IMR-90 (cell line): ENCODE measurements around the gene ABCA9. TPM values are rescaled to one million over a fixed set of nuclear protein-coding genes. Genes with fewer than 3 reads are reported as not detected.

ENCODE experiments used
- ATAC-seq: fragments of 200-7000 bp; cut with Tn5 transposase; 2 replicates; pipeline ENCODE4 v1.9.1; 2020; ENCODE audit warnings: low read depth, mild to moderate bottlenecking, moderate library complexity
- BruUV-seq: library from RNA; stranded (reverse); fragments of 400-500 nt; replicated peaks from 2 replicates; lab custom pipeline; 2021; lab: Mats Ljungman, UMichigan
- CTCF ChIA-PET: fragments of 300-600 bp; formaldehyde crosslinking; extraction: SDS; loops from one replicate; lab custom pipeline; 2021; ENCODE audit warnings: antibody characterized with exemption; lab: Yijun Ruan, JAX
- POLR2A ChIA-PET: fragments of 300-600 bp; sonication (Branson Sonifier 250); formaldehyde crosslinking; loops from one replicate; lab custom pipeline; 2022; ENCODE audit warnings: antibody characterized with exemption; ENCODE audit not compliant: unreplicated experiment; lab: Charles Lee
- DNase-seq: peaks from one replicate; pipeline ENCODE4 v3.0.0; 2013
- H2AFZ ChIP-seq: replicated peaks from 2 replicates; pipeline ENCODE3; 2013; ENCODE audit warnings: low read length, mild to moderate bottlenecking; ENCODE audit not compliant: poor library complexity
- H2AK5ac ChIP-seq: 2 replicates; pipeline ENCODE4 v1.6.1; 2013; ENCODE audit warnings: low read depth, low read length, inconsistent platforms
- H2AK9ac ChIP-seq: replicated peaks from 2 replicates; pipeline ENCODE3; 2013; ENCODE audit warnings: mild to moderate bottlenecking, low read depth, low read length, moderate library complexity; ENCODE audit not compliant: poor library complexity
- H2BK120ac ChIP-seq: 2 replicates; pipeline ENCODE4 v1.6.1; 2013; ENCODE audit warnings: low read depth, low read length, inconsistent platforms
- H2BK15ac ChIP-seq: 3 replicates; pipeline ENCODE4 v1.6.1; 2013; ENCODE audit warnings: low read depth, low read length, inconsistent platforms
- H2BK20ac ChIP-seq: 2 replicates; pipeline ENCODE4 v1.6.1; 2013; ENCODE audit warnings: low read depth, mild to moderate bottlenecking, inconsistent platforms, low read length, moderate library complexity
- H2BK5ac ChIP-seq: 2 replicates; pipeline ENCODE4 v1.6.1; 2013; ENCODE audit warnings: mild to moderate bottlenecking, low read depth, low read length, inconsistent platforms; ENCODE audit not compliant: poor library complexity, severe bottlenecking
- H3K14ac ChIP-seq: replicated peaks from 2 replicates; pipeline ENCODE4 v1.6.1; 2013; ENCODE audit warnings: low read depth, low read length, inconsistent platforms
- H3K18ac ChIP-seq: 2 replicates; pipeline ENCODE4 v1.6.1; 2013; ENCODE audit warnings: low read depth, low read length, control low read depth
- H3K23ac ChIP-seq: 2 replicates; pipeline ENCODE4 v1.6.1; 2013; ENCODE audit warnings: low read depth, low read length, inconsistent platforms
- H3K27ac ChIP-seq: 2 replicates; pipeline ENCODE4 v1.5.1; 2013; ENCODE audit warnings: mild to moderate bottlenecking, control low read depth, low read length; ENCODE audit not compliant: insufficient read depth
- H3K27me3 ChIP-seq: 2 replicates; pipeline ENCODE4 v1.6.1; 2013; ENCODE audit warnings: low read length; ENCODE audit not compliant: control insufficient read depth, insufficient read depth
- H3K36me3 ChIP-seq: 2 replicates; pipeline ENCODE4 v1.6.1; 2013; ENCODE audit warnings: low read length, mixed read lengths; ENCODE audit not compliant: control insufficient read depth, insufficient read depth
- H3K4ac ChIP-seq: 2 replicates; pipeline ENCODE4 v1.6.1; 2013; ENCODE audit warnings: low read depth, low read length, inconsistent platforms
- H3K4me1 ChIP-seq: 2 replicates; pipeline ENCODE4 v1.6.1; 2013; ENCODE audit warnings: low read length, mixed read lengths; ENCODE audit not compliant: control insufficient read depth, insufficient read depth
- H3K4me2 ChIP-seq: 2 replicates; pipeline ENCODE4 v1.6.1; 2013; ENCODE audit warnings: low read depth, mild to moderate bottlenecking, control low read depth, low read length, moderate library complexity
- H3K4me3 ChIP-seq: 2 replicates; pipeline ENCODE4 v1.5.1; 2013; ENCODE audit warnings: low read depth, mild to moderate bottlenecking, control low read depth, low read length, moderate library complexity; ENCODE audit not compliant: insufficient read depth
- H3K56ac ChIP-seq: 2 replicates; pipeline ENCODE4 v1.6.1; 2013; ENCODE audit warnings: low read length, inconsistent platforms; ENCODE audit not compliant: insufficient read depth; ENCODE audit errors: extremely low read depth
- H3K79me1 ChIP-seq, 2 experiments: 2 replicates each; pipeline ENCODE4 v1.6.1; 2013; ENCODE audit warnings: low read length in 2 of 2, inconsistent platforms in 1 of 2, low read depth in 1 of 2
- H3K9ac ChIP-seq: 2 replicates; pipeline ENCODE4 v1.6.1; 2013; ENCODE audit warnings: low read depth, low read length, control low read depth
- H3K9me1 ChIP-seq: 2 replicates; pipeline ENCODE4 v1.6.1; 2013; ENCODE audit warnings: low read length, inconsistent platforms; ENCODE audit not compliant: insufficient read depth
- H3K9me3 ChIP-seq: 2 replicates; pipeline ENCODE4 v1.6.1; 2013; ENCODE audit warnings: low read length; ENCODE audit not compliant: control insufficient read depth, insufficient read depth
- H4K20me1 ChIP-seq: 2 replicates; pipeline ENCODE4 v1.6.1; 2013; ENCODE audit warnings: low read length, inconsistent platforms; ENCODE audit not compliant: insufficient read depth
- H4K5ac ChIP-seq: 2 replicates; pipeline ENCODE4 v1.6.1; 2013; ENCODE audit warnings: mild to moderate bottlenecking, low read depth, low read length, control low read depth
- H4K8ac ChIP-seq, 2 experiments: 2 replicates each; pipeline ENCODE4 v1.6.1; 2013; ENCODE audit warnings: low read depth in 2 of 2, low read length in 2 of 2, control low read depth in 1 of 2, inconsistent platforms in 1 of 2
- H4K91ac ChIP-seq: 2 replicates; pipeline ENCODE4 v1.6.1; 2013; ENCODE audit warnings: low read depth, low read length, inconsistent platforms; ENCODE audit not compliant: insufficient read depth
- BHLHE40 ChIP-seq: fragments of 150-350 bp; IDR thresholded peaks from 2 replicates; pipeline ENCODE4 v1.6.1; 2016; ENCODE audit warnings: mild to moderate bottlenecking, low read depth, low read length
- CEBPB ChIP-seq: IDR thresholded peaks from 2 replicates; pipeline ENCODE4 v1.6.1; 2012; ENCODE audit warnings: low read depth, low read length, improper control_type of control experiment
- CHD1 ChIP-seq: IDR thresholded peaks from 2 replicates; pipeline ENCODE4 v1.6.1; 2012; ENCODE audit warnings: low read depth, low read length, improper control_type of control experiment
- CTCF ChIP-seq: conservative IDR thresholded peaks from 2 replicates; pipeline ENCODE4 v1.5.1; 2012; ENCODE audit warnings: mild to moderate bottlenecking, low read depth, low read length, improper control_type of control experiment
- ELK1 ChIP-seq: fragments of 150-350 bp; IDR thresholded peaks from 2 replicates; pipeline ENCODE4 v1.6.1; 2016; ENCODE audit warnings: low read depth, mild to moderate bottlenecking, low read length, moderate library complexity, borderline replicate concordance
- FOS ChIP-seq: fragments of 150-350 bp; IDR thresholded peaks from 2 replicates; pipeline ENCODE4 v1.6.1; 2016; ENCODE audit warnings: low read depth, low read length
- MAFK ChIP-seq: IDR thresholded peaks from 2 replicates; pipeline ENCODE4 v1.6.1; 2012; ENCODE audit warnings: low read depth, low read length, improper control_type of control experiment
- MAZ ChIP-seq: IDR thresholded peaks from 2 replicates; pipeline ENCODE4 v1.6.1; 2012; ENCODE audit warnings: low read depth, mild to moderate bottlenecking, low read length, improper control_type of control experiment, moderate library complexity, borderline replicate concordance
- MXI1 ChIP-seq: IDR thresholded peaks from 2 replicates; pipeline ENCODE4 v1.6.1; 2012; ENCODE audit warnings: low read depth, mild to moderate bottlenecking, low read length, moderate library complexity, borderline replicate concordance
- NFE2L2 ChIP-seq: fragments of 150-350 bp; IDR thresholded peaks from 2 replicates; pipeline ENCODE4 v1.6.1; 2016; ENCODE audit warnings: low read depth, mild to moderate bottlenecking, low read length
- POLR2A ChIP-seq: IDR thresholded peaks from 2 replicates; pipeline ENCODE4 v1.6.1; 2012; ENCODE audit warnings: mild to moderate bottlenecking, low read depth, low read length
- RAD21 ChIP-seq: IDR thresholded peaks from 2 replicates; pipeline ENCODE4 v1.6.1; 2012; ENCODE audit warnings: low read length, improper control_type of control experiment
- RCOR1 ChIP-seq: IDR thresholded peaks from 2 replicates; pipeline ENCODE4 v1.6.1; 2012; ENCODE audit warnings: mild to moderate bottlenecking, low read length, improper control_type of control experiment; ENCODE audit not compliant: insufficient replicate concordance
- RFX5 ChIP-seq: IDR thresholded peaks from 2 replicates; pipeline ENCODE4 v1.8.0; 2012; ENCODE audit warnings: low read depth, mild to moderate bottlenecking, low read length, moderate library complexity
- SMC3 ChIP-seq: fragments of 150-350 bp; IDR thresholded peaks from 2 replicates; pipeline ENCODE4 v1.6.1; 2016; ENCODE audit warnings: low read depth, mild to moderate bottlenecking, antibody characterized with exemption, low read length, moderate library complexity
- USF2 ChIP-seq: fragments of 150-350 bp; IDR thresholded peaks from 2 replicates; pipeline ENCODE4 v1.6.1; 2017; ENCODE audit warnings: mild to moderate bottlenecking, antibody characterized with exemption, low read length, low read depth
- WGBS, 2 experiments: methylation state at CpG; one replicate each; pipeline versions ENCODE4 v1.1.5 to v1.1.7; 2013; ENCODE audit warnings: missing lambda C conversion rate in 2 of 2; ENCODE audit not compliant: insufficient read length in 1 of 2; ENCODE audit errors: extremely low coverage in 2 of 2; 5-methylcytosine and 5-hydroxymethylcytosine counted together
- dilution Hi-C: fragments of 300-500 bp; cut with HindIII; formaldehyde crosslinking; loops from one replicate; pipeline ENCODE4 v1.14.3; 2018; ENCODE audit warnings: low sequenced_read_pairs; ENCODE audit not compliant: unreplicated experiment
- in situ Hi-C: fragments of 300-500 bp; cut with MboI; formaldehyde crosslinking; loops from 3 replicates; pipeline ENCODE4 v1.14.3; 2019; ENCODE audit warnings: low sequenced_read_pairs, inconsistent platforms, mixed read lengths
- intact Hi-C: fragments of 100-400 bp; cut with micrococcal nuclease; formaldehyde crosslinking; loops from 2 replicates; pipeline ENCODE4 v1.10.0; 2022
- polyA plus RNA-seq, 3 experiments: library from polyadenylated mRNA; depleted of rRNA; stranded (reverse); fragments of >200 nt; gene quantifications; 2 replicates each; pipeline ENCODE4 v1.2.3, GENCODE V29; 2012; ENCODE audit warnings: low replicate concordance in 1 of 3
- total RNA-seq: library from RNA; depleted of rRNA; stranded (reverse); fragments of >200 nt; gene quantifications from 2 replicates; pipeline ENCODE4 v1.2.3, GENCODE V29; 2012

The ABCA9 gene
- total and polyA plus RNA-seq, 2 of the 4 experiments (the other 2 are of a cell fraction), result under 0.01 TPM; not detected in 1

- H2AK9ac ChIP-seq, result no peak overlapping the region
- peaks cover 2% of the 10 kb centered on the region; the same call in 1 of the 2 replicates for H3K9me1 ChIP-seq
- ChIA-PET CTCF (no interaction called here), POLR2A (no interaction called here)
- H3K27me3 ChIP-seq, result no peaks in the 10 kb centered on the region
- BruUV-seq, result no TSS peak
- H3K9me3 ChIP-seq, result no peaks in the 10 kb centered on the region
- dilution Hi-C loops, result no loop called here
- no peak overlapping the region for H3K27ac ChIP-seq
- H3K18ac ChIP-seq, result no peak overlapping the region
- ATAC-seq (no peak), DNase-seq (no peak)
- TF ChIP-seq CTCF, result no peak
- TF ChIP-seq MAZ, result no peak
- no peak for TF ChIP-seq FOS
- TF ChIP-seq CEBPB, result no peak
- TF ChIP-seq BHLHE40, result no peak
- TF ChIP-seq MAFK, result no peak
- TF ChIP-seq MXI1, result no peak
- no peak for TF ChIP-seq ELK1
- TF ChIP-seq NFE2L2, result no peak
- no peak for TF ChIP-seq SMC3
- TF ChIP-seq CHD1, result no peak
- no peak for TF ChIP-seq RAD21
- no peak for TF ChIP-seq POLR2A
- TF ChIP-seq RCOR1, result no peak
- TF ChIP-seq USF2, result no peak
- no peak for TF ChIP-seq RFX5
- no peak overlapping the region for H4K5ac ChIP-seq
- H2BK15ac ChIP-seq, result no peak overlapping the region
- H2BK5ac ChIP-seq, result no peak overlapping the region
- H4K8ac ChIP-seq, result no peak overlapping the region
- H4K20me1 ChIP-seq, result no peaks in the 10 kb centered on the region
- in situ Hi-C loops, result no loop called here
- intact Hi-C loops, result no loop called here
- H3K79me1 ChIP-seq, result no peaks in the 10 kb centered on the region
- H3K4ac ChIP-seq, result no peak overlapping the region
- H3K23ac ChIP-seq, result no peak overlapping the region
- H2AFZ ChIP-seq, result no peak overlapping the region
- H2AK5ac ChIP-seq, result no peak overlapping the region
- H4K91ac ChIP-seq, result no peak overlapping the region
- no peak overlapping the region for H3K4me3 ChIP-seq
- H3K4me2 ChIP-seq, result no peak overlapping the region
- WGBS, 2 experiments, result no CpG with 5 or more reads among the region's 2 CpGs
- H2BK20ac ChIP-seq, result no peak overlapping the region
- H2BK120ac ChIP-seq, result no peak overlapping the region
- no peak overlapping the region for H3K14ac ChIP-seq
- no peak overlapping the region for H3K56ac ChIP-seq
- H3K36me3 ChIP-seq, result no peaks in the 10 kb centered on the region
- H3K9ac ChIP-seq, result no peak overlapping the region
- H3K4me1 ChIP-seq, result peaks cover 4% of the 10 kb centered on the region; the same call in 1 of the 2 replicates
Measured at GRCh38 chr17:69044371-69044770, 16.4 kb downstream of the ABCA9 start.
